Esophagus muscularis mucosa (tissue), 4 donors: Measurements from ENCODE around the gene GRAMD2A. TPM values are rescaled to one million over a fixed set of nuclear protein-coding genes. Genes with fewer than 3 reads are reported as not detected.

Experiments
- DNase-seq: peaks from one replicate; pipeline ENCODE4 v3.0.0-alpha.2; 2017; ENCODE audit errors: extremely low spot score
- H3K27ac ChIP-seq, 4 donors: fragments of 200-600 bp; sonication (generic); replicated peaks in 1 of 4; 1 replicate in 3 of 4; 2 replicates in 1 of 4; pipeline ENCODE4 v1.5.1; 2016 to 2019; ENCODE audit warnings: mild to moderate bottlenecking in 1 of 4
- H3K27me3 ChIP-seq, 4 donors: fragments of 200-600 bp; sonication (generic); one replicate each; pipeline versions ENCODE4 v1.5.1 to v1.6.0; 2016 to 2019
- H3K36me3 ChIP-seq, 4 donors: fragments of 200-600 bp; sonication (generic); one replicate each; pipeline ENCODE4 v1.5.1; 2016 to 2019
- H3K4me1 ChIP-seq, 4 donors: fragments of 200-600 bp; sonication (generic); one replicate each; pipeline ENCODE4 v1.5.1; 2016 to 2019
- H3K4me3 ChIP-seq, 4 donors: fragments of 200-600 bp; sonication (generic); 1 replicate in 2 of 4; 2 replicates in 2 of 4; pipeline ENCODE4 v1.5.1; 2016 to 2019; ENCODE audit warnings: mild to moderate bottlenecking in 4 of 4, moderate library complexity in 1 of 4
- H3K9me3 ChIP-seq, 4 donors: fragments of 200-600 bp; sonication (generic); 1 replicate in 3 of 4; 2 replicates in 1 of 4; pipeline ENCODE4 v1.5.1; 2016 to 2019
- CTCF ChIP-seq, 3 experiments: fragments of 200-600 bp in 2 of 3; fragments of 450-650 bp in 1 of 3; sonication (generic) in 2 of 3; IDR thresholded peaks; one replicate each; pipeline ENCODE4 v1.5.1; 2017 to 2019; ENCODE audit warnings: antibody characterized with exemption in 3 of 3, mild to moderate bottlenecking in 2 of 3, moderate library complexity in 1 of 3
- EP300 ChIP-seq: sonication (generic); formaldehyde crosslinking; IDR thresholded peaks from one replicate; pipeline ENCODE4 v1.6.1; 2017; ENCODE audit warnings: antibody characterized with exemption
- POLR2A ChIP-seq: fragments of 450-650 bp; IDR thresholded peaks from one replicate; pipeline ENCODE4 v1.6.1; 2017; ENCODE audit warnings: antibody characterized with exemption, moderate library complexity, mild to moderate bottlenecking, low read depth
- POLR2AphosphoS5 ChIP-seq, 2 donors: sonication (generic); formaldehyde crosslinking; IDR thresholded peaks; one replicate each; pipeline ENCODE4 v1.6.1; 2017; ENCODE audit warnings: antibody characterized with exemption in 2 of 2
- WGBS: methylation state at CpG from one replicate; pipeline ENCODE4 v1.1.5; 2018; 5-methylcytosine and 5-hydroxymethylcytosine counted together
- intact Hi-C: fragments of 100-400 bp; cut with DNase I; formaldehyde crosslinking; loops from one replicate; pipeline ENCODE4 v1.15.1; 2023
- total RNA-seq, 4 donors: library from RNA; depleted of rRNA; stranded (reverse); fragments of >200 nt; gene quantifications; one replicate each; pipeline versions ENCODE4 v1.1.0 to v1.2.1, GENCODE V29; 2016

Gene GRAMD2A
- total RNA-seq, 4 donors from 2014 or later = 0.33 to 2.5 (median 0.75) TPM

GRCh38 chr15:72140088-72140487 is 57.5 kb downstream of the GRAMD2A start:
- Histone ChIP-seq H3K27ac (no peak overlapping the region), H3K27me3 (no peaks in the 10 kb centered on the region), H3K9me3 (no peaks in the 10 kb centered on the region), H3K4me1 (peaks cover 7 to 22% (median 15%) of the 10 kb centered on the region in 4 donors), H3K4me3 (no peak overlapping the region), H3K36me3 (peaks cover 0 to 8% (median 0%) of the 10 kb centered on the region in 4 donors)
- TF ChIP-seq EP300 = no peak
- no peak for TF ChIP-seq CTCF (IDR thresholded peaks at IDR 0.05)
- no peak for TF ChIP-seq POLR2AphosphoS5 (IDR thresholded peaks at IDR 0.05)
- TF ChIP-seq POLR2A = no peak
- DNase-seq = no peak
- WGBS = 83% methylated on average over 3 of the region's 3 CpGs
- intact Hi-C loops = no loop called here

- intact Hi-C loops = no loop called here
- no peak for TF ChIP-seq POLR2AphosphoS5 (IDR thresholded peaks at IDR 0.05)
- no peak for TF ChIP-seq POLR2A
- no peak for TF ChIP-seq EP300
- no peak for TF ChIP-seq CTCF (IDR thresholded peaks at IDR 0.05)
- Histone ChIP-seq H3K27ac (no peak overlapping the region), H3K36me3 (peaks cover 0 to 8% (median 0%) of the 10 kb centered on the region in 4 donors), H3K9me3 (no peaks in the 10 kb centered on the region), H3K27me3 (no peaks in the 10 kb centered on the region), H3K4me1 (peaks cover 7 to 22% (median 15%) of the 10 kb centered on the region in 4 donors), H3K4me3 (no peak overlapping the region)
- no peak for DNase-seq
- 93% methylated on average over 3 of the region's 4 CpGs for WGBS
Measured at GRCh38 chr15:72139667-72140066, 57.9 kb downstream of the GRAMD2A start.

- Histone ChIP-seq H3K36me3 (peaks cover 0 to 8% (median 0%) of the 10 kb centered on the region in 4 donors), H3K27me3 (no peaks in the 10 kb centered on the region), H3K27ac (no peak overlapping the region), H3K4me3 (no peak overlapping the region), H3K4me1 (peaks cover 2 to 18% (median 12%) of the 10 kb centered on the region in 4 donors), H3K9me3 (no peaks in the 10 kb centered on the region)
- DNase-seq = no peak
- intact Hi-C loops = no loop called here
- TF ChIP-seq EP300 (no peak), POLR2AphosphoS5 (IDR thresholded peaks at IDR 0.05) (no peak), POLR2A (no peak), CTCF (IDR thresholded peaks at IDR 0.05) (no peak)
- 77% methylated on average over 4 of the region's 4 CpGs for WGBS
Measured at GRCh38 chr15:72136170-72137051, 61.2 kb downstream of the GRAMD2A start.

- no peak for TF ChIP-seq CTCF (IDR thresholded peaks at IDR 0.05)
- no peak for TF ChIP-seq POLR2AphosphoS5 (IDR thresholded peaks at IDR 0.05)
- 48% methylated on average over 2 of the region's 2 CpGs for WGBS
- intact Hi-C loops = no loop called here
Measured at GRCh38 chr15:72135719-72136118, 61.9 kb downstream of the GRAMD2A start.

More at GRCh38 chr15:72135719-72136118, 61.9 kb downstream of the GRAMD2A start:
- Histone ChIP-seq H3K27ac (no peak overlapping the region), H3K4me1 (peaks cover 0 to 13% (median 9%) of the 10 kb centered on the region in 4 donors), H3K36me3 (peaks cover 0 to 8% (median 0%) of the 10 kb centered on the region in 4 donors), H3K4me3 (no peak overlapping the region), H3K27me3 (no peaks in the 10 kb centered on the region), H3K9me3 (no peaks in the 10 kb centered on the region)
- DNase-seq = no peak
